ENCODE measurements around the gene VWC2L.
A peak's percentile ranks its signal among the peaks of the same experiment; 100 is the strongest.

VWC2L gene

DNA sequence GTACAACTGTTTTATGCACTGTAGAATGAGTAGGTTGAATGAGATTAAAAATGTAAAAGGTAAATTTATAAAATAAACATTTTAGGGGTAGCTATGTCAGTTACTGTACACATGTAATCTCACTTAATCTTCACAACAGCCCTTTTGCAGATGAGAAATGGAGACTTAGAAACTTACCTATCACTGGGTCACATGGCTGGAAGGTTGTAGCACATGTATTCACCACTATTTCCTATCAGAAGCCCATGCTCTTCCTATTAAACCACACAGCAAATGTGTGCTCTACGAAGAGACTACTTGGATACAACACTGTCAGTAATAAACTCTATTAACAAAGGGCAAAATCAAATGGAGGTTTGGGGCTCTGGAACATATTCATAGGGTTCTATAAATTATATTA, 60.5 kb downstream of the VWC2L start:
- DNase-seq, result no peak

DNA sequence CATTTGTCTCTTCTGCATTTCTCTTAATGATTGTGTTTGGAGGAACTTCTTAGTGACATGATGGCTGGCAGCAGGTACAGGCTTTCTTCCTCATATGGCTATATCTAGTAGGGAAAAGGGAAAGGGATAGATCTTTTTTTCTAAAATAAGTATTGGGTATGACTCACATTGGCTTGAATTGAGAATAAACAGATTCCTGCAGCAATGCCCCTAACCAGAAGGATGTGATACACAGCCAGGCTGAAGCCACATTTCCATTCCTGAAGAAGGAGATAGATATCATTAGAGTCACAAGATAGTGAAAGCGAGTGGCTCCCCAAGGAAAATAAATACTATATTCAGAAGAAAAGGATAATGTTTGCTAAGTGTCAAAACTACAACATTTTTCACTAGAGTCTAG, 61.1 kb downstream of the VWC2L start:
- DNase-seq, result no peak

DNA sequence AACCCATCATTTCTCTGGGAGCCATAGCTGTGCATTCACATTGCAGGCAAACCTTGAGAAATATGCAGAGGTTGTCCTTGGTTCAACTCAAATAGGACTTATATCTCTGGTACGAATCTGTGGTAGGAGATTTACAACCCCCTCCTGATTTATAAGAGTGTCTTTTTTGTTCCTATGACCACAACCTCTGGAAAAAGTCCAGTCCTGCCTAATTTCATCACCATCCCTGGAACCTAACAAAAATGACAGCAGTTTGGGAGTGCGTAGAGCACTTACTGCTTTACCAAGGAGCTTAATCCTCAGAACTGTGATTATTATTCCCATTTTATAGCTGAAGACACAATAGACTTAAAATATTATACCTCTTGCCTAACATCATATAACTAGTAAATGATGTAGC, 66.5 kb downstream of the VWC2L start:
- DNase-seq, result no peak

DNA sequence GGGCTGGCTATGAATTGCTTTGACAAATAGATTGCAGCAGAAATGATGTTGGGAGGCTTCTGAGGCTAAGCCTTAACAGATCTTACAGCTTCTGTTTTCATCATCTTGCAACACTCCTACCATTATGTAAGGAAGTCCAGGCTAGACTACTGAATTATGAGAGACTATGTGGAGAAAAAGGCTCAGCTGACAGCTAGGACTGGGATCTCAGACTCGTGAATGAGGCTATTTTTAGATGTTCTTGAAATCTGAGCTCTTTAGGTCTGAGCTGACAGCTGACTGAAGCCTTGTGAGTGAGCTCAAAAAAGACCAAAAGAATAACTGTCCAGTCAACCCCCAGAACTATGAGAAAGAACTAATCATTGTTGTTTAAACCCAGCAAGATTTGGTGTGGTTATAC, 70.3 kb downstream of the VWC2L start:
- DNase-seq, result peak; percentile 60

DNA sequence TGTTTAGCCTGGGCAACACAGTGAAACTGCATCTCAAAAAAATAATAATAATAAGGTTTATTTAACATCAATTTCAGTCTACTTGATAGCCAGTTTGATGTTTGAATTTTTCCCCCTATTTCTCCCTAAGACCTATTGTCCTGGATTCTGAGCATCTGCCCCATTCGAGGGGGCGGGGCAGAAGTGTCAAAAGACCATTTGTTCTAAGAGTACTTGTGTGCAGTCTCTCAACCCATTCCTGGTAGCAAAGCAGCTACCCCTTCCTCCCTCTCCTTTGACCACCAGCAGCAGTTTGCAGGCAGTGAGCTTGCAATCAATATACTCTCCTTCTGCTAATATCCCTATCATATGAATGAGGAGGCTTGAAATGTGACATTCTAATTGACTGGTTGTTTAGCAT, 71.9 kb downstream of the VWC2L start:
- DNase-seq, result peak; percentile 44

DNA sequence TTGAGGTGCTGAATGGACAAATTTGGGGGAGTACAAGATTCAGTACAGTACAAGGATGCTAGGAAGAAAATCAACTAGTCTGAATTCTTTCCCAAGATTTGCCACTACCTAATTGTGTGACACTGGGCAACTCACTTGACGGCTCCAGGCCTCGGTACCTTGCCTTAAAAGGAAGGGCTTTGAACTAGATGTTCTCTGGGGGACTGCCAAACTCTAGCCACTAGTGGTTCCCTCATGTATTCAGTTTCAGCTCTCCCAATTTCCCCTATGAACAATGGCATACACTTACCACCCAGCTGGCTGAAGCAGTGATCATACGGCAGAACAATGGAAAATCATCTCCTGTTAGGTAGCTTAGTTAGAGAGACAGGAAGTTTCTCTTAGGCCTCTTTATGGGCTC, 73.4 kb downstream of the VWC2L start:
- DNase-seq, result peak; percentile 96

DNA sequence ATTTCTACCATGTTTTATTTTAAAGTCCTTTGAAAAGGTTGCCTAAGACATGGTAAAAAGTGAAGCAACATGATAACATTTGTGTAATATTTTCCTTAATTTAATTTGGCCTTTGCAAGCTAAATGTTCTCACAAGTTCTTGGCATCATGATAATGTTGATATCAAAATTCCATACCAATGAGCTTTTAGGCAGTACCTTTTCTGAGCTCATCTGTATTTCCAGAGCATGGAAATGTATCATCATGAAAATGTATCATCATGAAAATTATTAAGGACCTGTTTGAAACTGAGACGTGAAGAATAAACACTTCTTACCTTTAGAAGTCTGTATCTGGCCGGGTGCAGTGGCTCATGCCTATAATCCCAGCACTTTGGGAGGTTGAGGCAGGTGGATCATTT, 73.8 kb downstream of the VWC2L start:
- peak; percentile 31 for DNase-seq

DNA sequence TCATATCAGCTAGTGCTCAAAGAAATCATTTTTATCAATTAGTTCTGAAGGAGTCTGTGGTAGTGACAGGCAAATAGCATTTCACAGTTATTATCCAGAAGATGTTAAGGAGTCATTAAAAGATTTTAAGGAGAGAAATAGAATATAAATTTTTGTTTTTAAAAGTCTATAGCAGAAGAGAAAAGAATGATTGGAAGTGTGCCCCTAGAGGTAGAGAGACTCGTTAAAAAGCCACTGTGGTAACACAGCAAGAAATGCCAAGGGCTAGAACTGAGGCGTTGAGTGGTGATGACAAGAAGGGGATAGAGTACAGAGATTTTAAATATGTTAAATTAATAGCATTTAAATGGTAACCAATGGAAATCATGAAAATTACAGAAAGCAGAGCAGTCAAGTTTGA, 78.3 kb downstream of the VWC2L start:
- DNase-seq, result no peak

DNA sequence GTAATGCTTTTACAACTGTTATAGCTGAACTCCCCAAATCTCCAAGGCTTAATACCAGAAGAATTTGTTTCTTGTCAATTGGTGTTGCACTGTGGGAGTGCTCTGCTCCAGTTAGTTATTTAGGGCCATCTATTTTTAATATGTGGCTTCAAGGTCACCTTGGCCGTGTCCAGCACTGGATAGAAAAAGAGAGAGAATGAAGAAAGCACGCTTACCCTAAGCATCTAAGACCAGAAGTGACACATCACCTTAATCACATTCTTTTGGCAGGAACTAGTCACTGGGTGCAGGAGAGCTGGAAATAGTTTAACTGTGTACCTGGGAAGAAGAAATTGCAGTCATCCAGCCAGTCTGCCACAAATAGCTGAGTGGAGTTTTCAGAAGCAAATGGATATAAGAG, 78.8 kb downstream of the VWC2L start:
- no peak for DNase-seq

DNA sequence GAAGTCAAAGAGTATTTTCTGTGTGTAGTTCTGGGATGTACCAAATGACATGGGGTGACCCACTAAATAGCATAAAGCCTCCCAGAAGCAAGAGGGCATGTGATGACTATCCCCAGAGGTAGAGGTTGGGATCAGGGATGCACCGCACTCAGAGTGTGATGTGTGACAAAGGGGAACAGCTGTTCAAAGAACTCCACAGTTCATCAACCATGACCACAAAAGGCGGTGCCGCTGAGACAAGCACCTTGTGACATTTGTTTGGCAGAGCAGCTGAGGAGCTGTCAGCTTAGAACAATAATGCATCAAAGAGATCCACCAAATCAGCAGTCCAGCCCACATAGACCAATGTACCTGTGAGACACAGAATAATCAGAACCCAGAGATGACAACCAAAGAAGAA, 81.3 kb downstream of the VWC2L start:
- peak; percentile 81 for DNase-seq

DNA sequence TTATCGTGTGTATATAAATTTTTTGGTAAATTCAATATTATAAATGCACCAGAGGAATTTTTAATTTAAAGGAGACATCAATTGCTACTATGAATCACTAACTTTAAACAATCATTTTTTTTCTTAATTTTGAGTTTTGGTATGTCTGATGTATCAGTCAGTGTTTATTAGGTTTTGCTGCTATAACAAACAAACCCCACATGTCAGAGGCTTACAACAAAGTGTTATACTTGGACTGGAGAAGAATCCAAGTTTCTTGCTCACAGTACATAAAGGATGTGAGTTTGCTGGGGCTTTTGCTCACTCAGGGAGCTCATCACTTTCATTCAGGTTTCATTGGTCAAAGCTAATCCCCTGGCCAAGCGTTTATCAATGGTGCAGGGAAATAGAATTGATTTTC, 81.8 kb downstream of the VWC2L start:
- DNase-seq, result no peak

DNA sequence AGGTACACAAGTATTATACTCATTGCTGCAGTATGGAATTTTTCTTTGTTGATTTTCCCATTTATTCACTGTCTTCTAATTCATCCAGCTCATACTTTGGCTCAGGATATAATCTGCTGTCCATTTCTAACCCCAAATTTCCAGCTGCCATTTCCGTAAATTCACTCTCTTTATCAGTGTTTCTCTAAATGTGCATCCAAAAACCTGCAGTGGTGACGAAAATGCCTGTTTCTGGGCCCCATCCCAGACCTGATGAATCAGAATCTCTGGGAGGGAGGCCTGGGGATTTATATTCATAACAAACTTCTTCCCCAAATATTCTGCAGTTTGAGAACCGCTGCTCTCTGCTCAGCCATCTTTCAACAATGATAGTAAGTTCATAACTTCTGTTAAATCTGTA, 86.6 kb downstream of the VWC2L start:
- no peak for DNase-seq

DNA sequence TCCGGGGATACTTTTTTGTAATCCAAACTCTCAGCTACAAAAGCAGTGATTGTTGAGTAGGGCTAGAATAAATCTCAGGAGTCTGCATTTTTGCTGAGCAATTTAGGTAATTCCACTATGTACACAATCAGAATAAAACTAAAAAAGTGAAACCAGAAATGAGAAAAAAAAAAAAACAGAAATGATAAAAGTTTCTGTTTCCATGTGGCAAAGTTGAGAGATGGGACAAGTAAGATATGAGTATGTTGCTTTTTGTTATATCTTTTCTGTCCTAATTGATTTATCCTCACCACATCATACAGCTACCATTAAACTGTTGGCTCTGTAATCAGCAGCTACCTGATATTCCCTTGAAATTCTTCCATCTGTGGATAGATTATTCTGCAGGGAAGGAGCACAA, 92.7 kb downstream of the VWC2L start:
- DNase-seq, result no peak

DNA sequence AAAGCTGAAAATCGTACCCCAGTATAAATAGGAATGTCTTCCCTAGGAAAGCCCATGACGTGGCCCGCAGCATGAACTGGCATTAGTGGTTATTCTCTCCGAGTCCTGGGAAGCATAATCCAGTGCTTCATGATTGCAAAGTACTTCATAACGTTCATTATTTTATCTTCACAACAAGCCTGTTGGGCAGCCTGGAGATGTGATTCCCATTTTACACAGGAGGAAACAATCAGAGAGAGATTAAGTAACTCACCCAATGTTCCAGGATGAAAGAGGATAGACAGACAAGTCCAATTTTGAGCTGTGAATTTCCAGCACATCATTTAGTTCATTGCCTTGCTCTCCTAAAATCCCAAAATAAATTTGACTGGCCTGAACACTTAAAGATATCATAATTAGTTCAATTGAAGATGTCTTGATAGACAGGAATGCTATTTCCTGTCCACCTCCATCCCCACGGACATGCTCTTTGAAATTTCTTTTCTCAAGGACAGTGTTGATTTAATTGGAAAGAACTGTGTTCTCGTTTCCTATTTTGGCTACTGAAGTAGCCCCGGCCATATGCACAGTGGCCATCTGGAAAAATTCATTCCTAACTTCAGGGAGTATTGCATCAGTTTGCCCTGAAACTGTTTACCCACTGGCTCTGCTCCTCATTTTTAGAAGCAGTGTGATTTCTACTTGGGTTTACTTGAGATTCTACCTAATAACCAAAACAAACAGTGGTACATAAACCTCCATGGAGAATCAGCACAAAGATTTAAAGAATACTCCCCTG, 93.9 kb downstream of the VWC2L start:
- DNase-seq, result no peak

DNA sequence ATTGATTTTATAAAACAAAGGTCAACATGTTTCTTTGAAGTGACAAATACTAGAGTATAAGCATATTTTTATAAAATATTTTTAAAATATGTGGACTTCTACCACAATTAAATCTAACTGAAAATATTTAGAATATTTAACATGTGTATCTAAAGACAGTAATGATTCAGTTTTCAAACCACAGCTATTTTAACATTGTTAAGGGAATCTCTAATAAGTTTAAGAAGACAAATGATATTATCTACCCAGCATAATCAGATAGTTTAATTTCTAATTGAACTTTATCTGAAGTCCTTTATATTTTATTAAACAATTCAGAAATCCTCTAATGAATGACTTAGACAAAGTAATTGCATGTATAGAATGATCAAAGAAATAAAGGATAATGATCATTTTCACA, 96.2 kb downstream of the VWC2L start:
- no peak for DNase-seq

DNA sequence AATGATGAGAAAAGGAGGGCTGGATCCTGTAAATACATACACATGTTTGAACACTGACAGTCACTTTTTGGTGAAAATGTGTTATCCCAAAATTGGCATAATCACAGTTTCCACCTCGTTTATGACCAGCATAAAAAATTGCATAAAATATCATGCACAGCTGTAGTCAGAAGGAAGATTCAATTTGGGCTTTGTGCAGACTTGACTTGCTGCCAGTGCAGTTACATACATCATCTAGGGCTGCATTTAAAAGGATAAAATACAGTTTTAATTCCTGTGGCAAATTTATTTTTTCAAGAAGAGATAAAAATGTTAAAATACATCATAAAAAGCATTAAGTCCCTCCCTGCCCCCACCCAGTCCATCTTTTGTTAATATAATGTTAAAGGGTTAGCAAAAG, 103.8 kb downstream of the VWC2L start:
- no peak for DNase-seq

DNA sequence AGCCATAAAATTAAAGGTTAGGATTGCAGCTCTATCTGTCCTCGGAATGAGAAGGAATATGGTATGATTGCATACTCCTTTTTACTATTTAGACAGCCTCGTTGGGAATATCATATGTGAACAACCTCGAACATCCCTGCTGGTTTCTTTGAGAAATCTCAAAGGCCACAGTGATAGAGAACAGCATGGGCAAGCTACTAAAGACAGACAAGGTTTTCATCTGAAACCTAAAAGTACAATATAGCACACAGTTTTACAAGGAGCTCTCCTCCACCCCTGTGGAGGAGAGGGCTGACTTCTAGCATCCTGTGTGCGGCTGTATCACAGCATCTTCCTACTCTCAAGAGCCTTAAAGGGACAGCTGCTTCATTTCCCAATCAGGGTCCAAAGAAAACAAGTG, 104.3 kb downstream of the VWC2L start:
- DNase-seq, result no peak

DNA sequence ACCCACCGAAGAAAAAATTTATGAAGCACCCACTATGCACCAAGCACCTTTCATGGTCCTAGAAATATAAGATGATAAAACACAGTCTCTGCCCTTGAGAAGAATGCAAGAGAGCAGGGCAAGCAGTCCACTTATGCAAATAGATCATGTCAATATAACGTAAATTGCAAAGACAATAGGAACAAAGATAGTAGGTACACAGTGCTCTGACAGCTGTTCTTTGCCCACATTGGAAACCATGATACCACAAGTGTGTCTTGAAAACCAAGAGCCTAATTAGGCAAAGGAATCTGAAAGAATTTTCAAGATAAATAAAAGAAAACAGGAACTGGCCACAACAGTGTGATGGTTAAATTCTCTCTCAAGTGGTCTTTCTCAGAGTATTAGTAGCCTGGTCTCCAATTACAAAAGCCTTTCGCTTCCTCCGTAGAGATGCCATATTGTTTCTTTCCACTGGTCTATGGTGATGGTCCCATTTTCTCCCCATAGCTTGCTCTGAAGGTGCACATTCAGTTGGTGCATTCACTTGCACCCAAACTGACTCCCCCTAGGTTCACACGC, 108.5 kb downstream of the VWC2L start:
- DNase-seq, result no peak

DNA sequence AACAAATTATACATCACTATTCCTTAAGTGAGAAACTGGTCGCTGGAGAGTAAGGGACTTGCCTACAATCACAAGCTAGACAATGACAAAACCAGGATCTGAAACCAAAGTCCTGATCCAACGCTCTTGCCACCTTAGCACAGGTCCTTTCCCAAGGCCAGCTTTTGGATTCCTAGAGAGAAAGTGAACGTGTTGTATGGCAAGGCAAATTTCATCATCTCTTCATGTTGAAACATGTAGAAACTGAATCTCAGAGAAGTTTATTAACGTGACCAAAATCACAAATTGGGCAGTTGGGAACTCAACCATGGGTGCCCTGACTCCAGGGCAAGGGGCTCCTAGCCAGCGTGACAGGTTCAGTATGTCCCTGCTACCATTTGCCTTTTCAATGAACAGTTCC, 118.2 kb downstream of the VWC2L start:
- DNase-seq, result no peak

DNA sequence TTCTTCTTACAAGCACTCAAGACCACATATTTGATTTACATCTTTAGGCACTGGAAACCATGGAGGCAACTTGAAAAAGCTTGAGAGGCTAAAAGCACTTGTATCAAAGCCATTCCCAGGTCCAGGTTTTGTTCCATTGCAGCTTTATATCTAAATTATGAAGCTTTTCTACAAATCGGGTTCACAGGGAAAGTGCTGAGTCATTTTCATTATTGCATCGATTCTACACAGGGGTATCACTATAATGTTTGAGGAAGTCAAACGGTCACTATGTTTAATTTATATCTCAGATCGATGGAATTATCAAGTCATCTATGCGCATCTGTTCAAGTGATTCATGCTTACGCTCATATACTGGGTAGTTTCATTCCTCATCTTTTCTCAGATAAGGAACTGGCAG, 118.7 kb downstream of the VWC2L start:
- DNase-seq, result no peak

DNA sequence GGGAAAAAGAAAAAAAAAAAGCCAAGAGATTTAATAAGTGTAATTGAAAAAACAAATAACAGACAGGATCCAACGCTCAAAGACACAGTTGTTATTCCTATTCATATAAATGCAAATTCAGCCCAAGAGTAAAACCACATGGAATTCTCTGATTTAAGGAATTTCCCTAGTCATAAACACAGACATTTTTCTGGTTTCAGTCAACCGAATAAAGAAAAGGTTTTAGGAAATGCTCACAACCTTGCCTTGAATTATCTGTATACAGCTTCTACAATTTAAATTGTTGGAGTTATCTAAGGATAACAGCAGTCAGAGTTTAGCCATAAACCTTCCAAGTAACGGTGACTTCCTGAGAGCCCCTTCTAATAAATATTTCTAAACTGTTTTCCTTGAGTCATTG, 122.7 kb downstream of the VWC2L start:
- no peak for DNase-seq

DNA sequence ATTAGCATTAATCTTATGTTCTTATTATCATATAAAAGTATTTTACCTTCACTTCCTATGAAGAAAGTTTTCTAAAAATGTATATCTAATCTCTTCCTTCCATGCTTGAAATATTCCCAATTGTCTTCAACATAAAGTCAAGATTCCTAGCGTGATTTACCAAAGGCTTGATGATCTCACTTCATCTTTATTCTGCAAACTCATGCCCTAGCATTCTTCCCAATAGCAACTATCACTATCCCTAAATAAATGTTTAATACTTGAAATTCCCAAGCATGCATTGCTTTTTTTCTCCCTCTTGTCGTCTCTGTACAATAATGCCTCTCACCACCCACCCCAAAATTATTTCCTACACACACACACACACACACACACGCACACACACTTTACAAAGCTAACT, 125.8 kb downstream of the VWC2L start:
- DNase-seq, result no peak

DNA sequence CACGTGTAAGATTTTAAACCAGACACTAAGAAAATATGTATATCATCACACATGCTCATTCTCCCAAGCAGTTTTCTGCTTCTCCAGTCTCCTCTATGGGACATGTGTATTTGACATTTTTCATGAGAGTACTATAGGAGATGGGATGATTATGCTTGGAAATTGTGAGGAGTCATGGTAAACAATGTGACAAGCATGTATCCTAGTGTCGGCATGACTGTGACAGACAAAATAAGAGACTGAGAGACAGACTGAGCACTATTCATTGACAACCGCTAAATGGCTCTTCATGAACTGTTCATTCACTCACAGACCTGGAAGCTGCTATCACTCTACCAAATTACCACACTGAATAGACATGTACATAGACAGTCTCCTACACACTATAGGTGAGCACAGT, 127.1 kb downstream of the VWC2L start:
- no peak for DNase-seq

DNA sequence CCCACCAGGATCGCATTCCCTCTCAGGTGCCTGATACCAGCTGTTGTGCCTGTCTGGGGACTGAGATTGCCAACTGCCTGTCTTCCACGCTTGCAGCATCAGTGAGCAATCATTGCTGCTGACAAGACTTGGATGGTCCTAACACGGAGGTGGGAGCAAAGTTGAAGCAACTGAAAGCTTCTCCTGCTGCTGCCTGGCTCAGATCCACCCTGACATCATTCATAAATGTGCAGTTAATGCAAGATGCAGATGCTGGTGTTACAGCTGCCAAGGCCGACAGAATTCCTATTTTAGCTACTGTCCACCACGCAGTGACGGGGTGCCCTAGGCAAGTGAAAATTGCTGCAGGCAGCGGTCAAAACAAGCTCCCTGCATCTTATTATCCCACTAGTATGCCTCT, 131.4 kb downstream of the VWC2L start:
- DNase-seq, result no peak

DNA sequence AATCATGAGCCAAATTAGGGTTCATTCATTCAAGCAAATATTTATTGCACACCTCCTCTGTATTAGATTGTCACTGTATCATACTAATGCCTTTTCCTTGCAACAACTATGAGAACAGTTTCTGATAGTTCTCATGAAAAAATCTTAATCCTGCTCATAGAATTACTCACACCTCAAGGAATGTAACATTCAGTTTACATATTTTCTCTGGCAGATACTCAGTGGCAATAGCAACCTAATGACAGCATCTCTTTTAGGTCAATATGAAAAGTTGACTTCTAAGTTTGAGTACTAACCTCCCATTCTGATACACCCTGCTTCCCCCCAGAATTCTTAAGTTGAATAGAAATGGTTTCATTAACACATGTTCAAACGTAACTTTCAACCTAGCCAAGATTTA, 132.0 kb downstream of the VWC2L start:
- DNase-seq, result no peak
